ENCODE data around the gene ATIC. TPM values are rescaled to one million over a fixed set of nuclear protein-coding genes. Genes with fewer than 3 reads are reported as not detected.

ATIC gene
- polyA plus RNA-seq, 3 donors = 20.8 to 32.3 (median 21.6) TPM

DNA sequence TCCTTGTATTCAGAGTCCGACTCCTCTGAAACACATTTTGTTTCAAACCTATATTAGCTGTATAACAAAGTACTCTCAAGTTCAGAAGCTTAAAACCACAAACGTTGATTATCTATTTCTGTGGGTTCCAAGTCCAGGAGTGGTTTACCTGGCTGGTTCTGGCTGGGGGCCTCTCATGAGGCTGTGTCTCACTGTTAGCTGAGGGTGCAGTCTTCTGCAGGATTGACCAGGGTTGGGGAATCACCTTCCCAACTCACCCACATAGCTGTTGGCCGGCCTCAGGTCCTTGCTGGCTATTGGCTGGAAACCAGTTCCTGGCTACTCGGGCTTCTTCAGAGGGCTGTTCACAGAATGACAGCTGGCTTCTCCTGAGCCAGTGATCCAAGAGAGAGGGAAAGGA lies 18.0 kb upstream of the ATIC start:
- Histone ChIP-seq H3K9ac (ENCODE audit: insufficient read depth, low read length, poor library complexity, severe bottlenecking) (no peak overlapping the region), H3K9me3 (replicated peaks in 1 of 2; ENCODE audit: control insufficient read depth in 1 of 2, insufficient read depth in 1 of 2, low read length in 2 of 2) (no peaks in the 10 kb centered on the region), H3K4me1 (ENCODE audit: control insufficient read depth in 1 of 2, insufficient read depth in 2 of 2, low read length in 2 of 2) (no peaks in the 10 kb centered on the region), H2AFZ (ENCODE audit: insufficient read depth, low read depth, low read length, poor library complexity, severe bottlenecking) (no peak overlapping the region), H4K20me1 (ENCODE audit: insufficient read depth, low read length) (no peaks in the 10 kb centered on the region), H3K27ac (ENCODE audit: low read depth in 1 of 2, low read length in 2 of 2) (no peak overlapping the region), H3K4me3 (replicated peaks in 1 of 3; ENCODE audit: low read depth in 2 of 3, low read length in 3 of 3) (no peak overlapping the region), H3K79me2 (ENCODE audit: insufficient read depth, low read length) (no peaks in the 10 kb centered on the region), H3K36me3 (replicated peaks in 1 of 2; ENCODE audit: control insufficient read depth in 1 of 2, insufficient read depth in 2 of 2, low read length in 2 of 2) (no peaks in the 10 kb centered on the region), H3K27me3 (ENCODE audit: control insufficient read depth in 2 of 2, insufficient read depth in 2 of 2, low read length in 2 of 2) (no peaks in the 10 kb centered on the region), H3K4me2 (replicated peaks; ENCODE audit: extremely low read depth, low read length, poor library complexity, severe bottlenecking) (no peak overlapping the region)
- intact Hi-C loops (cut with micrococcal nuclease) = loop anchor here in 1 of 2 donors (1.0 kb wide), 1 partner anchor 13 kb away; no protein-coding TSS in a partner anchor
- Mint-ChIP-seq H3K36me3 (no peaks in the 10 kb centered on the region), H3K9me3 (peaks cover 0 to 12% (median 3%) of the 10 kb centered on the region in 7 donors), H3K27ac (no peak overlapping the region), H3K27me3 (ENCODE audit: low read depth in 3 of 3) (peaks cover 0 to 1% (median 0%) of the 10 kb centered on the region in 3 donors), H3K4me3 (no peak overlapping the region), H3K4me1 (no peaks in the 10 kb centered on the region)
- DNase-seq = no peak
- no CpG with 5 or more reads among the region's 4 CpGs for WGBS (ENCODE audit: insufficient coverage)
- TF ChIP-seq, protein P1, sequence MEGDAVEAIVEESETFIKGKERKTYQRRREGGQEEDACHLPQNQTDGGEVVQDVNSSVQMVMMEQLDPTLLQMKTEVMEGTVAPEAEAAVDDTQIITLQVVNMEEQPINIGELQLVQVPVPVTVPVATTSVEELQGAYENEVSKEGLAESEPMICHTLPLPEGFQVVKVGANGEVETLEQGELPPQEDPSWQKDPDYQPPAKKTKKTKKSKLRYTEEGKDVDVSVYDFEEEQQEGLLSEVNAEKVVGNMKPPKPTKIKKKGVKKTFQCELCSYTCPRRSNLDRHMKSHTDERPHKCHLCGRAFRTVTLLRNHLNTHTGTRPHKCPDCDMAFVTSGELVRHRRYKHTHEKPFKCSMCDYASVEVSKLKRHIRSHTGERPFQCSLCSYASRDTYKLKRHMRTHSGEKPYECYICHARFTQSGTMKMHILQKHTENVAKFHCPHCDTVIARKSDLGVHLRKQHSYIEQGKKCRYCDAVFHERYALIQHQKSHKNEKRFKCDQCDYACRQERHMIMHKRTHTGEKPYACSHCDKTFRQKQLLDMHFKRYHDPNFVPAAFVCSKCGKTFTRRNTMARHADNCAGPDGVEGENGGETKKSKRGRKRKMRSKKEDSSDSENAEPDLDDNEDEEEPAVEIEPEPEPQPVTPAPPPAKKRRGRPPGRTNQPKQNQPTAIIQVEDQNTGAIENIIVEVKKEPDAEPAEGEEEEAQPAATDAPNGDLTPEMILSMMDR (IDR thresholded peaks at IDR 0.05) = no peak

DNA sequence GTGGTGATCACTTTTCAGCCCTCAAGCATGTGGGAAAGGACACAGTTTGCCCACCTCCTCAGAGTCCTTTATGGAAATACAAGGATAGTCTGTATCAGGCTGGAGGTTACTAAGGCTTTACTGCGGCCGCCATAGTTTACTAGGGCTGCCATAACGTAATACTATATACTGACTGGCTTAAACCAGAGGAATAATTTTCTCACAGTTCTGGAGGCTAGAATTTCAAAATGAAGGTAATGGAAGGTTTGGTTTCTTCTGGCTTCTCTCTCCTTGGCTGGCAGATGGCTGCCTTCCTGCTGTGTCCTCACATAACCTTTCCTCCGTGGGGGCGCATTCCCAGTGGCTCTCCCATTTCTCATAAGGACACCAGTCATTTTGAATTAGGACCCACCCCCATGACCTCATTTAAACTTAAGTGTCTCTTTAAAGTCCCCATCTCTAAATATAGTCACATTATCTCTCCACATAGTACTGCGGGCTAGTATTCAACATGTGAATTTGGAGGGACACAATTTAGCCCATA lies 12.5 kb upstream of the ATIC start:
- Histone ChIP-seq H3K27me3 (ENCODE audit: control insufficient read depth in 2 of 2, insufficient read depth in 2 of 2, low read length in 2 of 2) (no peaks in the 10 kb centered on the region), H3K9me3 (replicated peaks in 1 of 2; ENCODE audit: control insufficient read depth in 1 of 2, insufficient read depth in 1 of 2, low read length in 2 of 2) (peaks cover 0 to 7% of the 10 kb centered on the region in 2 donors), H3K4me1 (ENCODE audit: control insufficient read depth in 1 of 2, insufficient read depth in 2 of 2, low read length in 2 of 2) (no peaks in the 10 kb centered on the region), H4K20me1 (ENCODE audit: insufficient read depth, low read length) (no peaks in the 10 kb centered on the region), H3K79me2 (ENCODE audit: insufficient read depth, low read length) (no peaks in the 10 kb centered on the region), H3K9ac (ENCODE audit: insufficient read depth, low read length, poor library complexity, severe bottlenecking) (no peak overlapping the region), H2AFZ (ENCODE audit: insufficient read depth, low read depth, low read length, poor library complexity, severe bottlenecking) (no peak overlapping the region), H3K4me3 (replicated peaks in 1 of 3; ENCODE audit: low read depth in 2 of 3, low read length in 3 of 3) (no peak overlapping the region), H3K27ac (ENCODE audit: low read depth in 1 of 2, low read length in 2 of 2) (no peak overlapping the region), H3K36me3 (replicated peaks in 1 of 2; ENCODE audit: control insufficient read depth in 1 of 2, insufficient read depth in 2 of 2, low read length in 2 of 2) (no peaks in the 10 kb centered on the region), H3K4me2 (replicated peaks; ENCODE audit: extremely low read depth, low read length, poor library complexity, severe bottlenecking) (no peak overlapping the region)
- no peak for DNase-seq
- Mint-ChIP-seq H3K27ac (no peak overlapping the region), H3K36me3 (no peaks in the 10 kb centered on the region), H3K9me3 (peaks cover 3 to 27% (median 10%) of the 10 kb centered on the region in 7 donors), H3K4me3 (no peak overlapping the region), H3K4me1 (no peaks in the 10 kb centered on the region), H3K27me3 (ENCODE audit: low read depth in 3 of 3) (peaks cover 0 to 5% (median 0%) of the 10 kb centered on the region in 3 donors)
- intact Hi-C loops (cut with micrococcal nuclease) = no loop called here
- TF ChIP-seq, protein P1 (IDR thresholded peaks at IDR 0.05) = no peak
- WGBS (ENCODE audit: insufficient coverage) = 83% methylated on average over 2 of the region's 6 CpGs
